GM10248 (cell line): ENCODE data around the gene CAMKK2.
A peak's percentile ranks its signal among the peaks of the same experiment; 100 is the strongest.
"Not testable (repeated sequence)": the region's sequence is repeated elsewhere in the genome, so short reads cannot be mapped to it uniquely, and the experiment has no call there.

ENCODE experiments used
- CTCF ChIA-PET: fragments of 300-600 bp; sonication (Branson Sonifier 250); formaldehyde crosslinking; extraction: SDS; loops from one replicate; lab custom pipeline; 2021; ENCODE audit warnings: antibody characterized with exemption; lab: Yijun Ruan, JAX
- POLR2A ChIA-PET: fragments of 350-650 bp; sonication (Branson Sonifier 250); formaldehyde crosslinking; extraction: SDS; loops from one replicate; lab custom pipeline; 2020; ENCODE audit warnings: antibody characterized with exemption; lab: Yijun Ruan, JAX
- DNase-seq: peaks from one replicate; pipeline ENCODE4 v3.0.0; 2012; ENCODE audit errors: extremely low spot score
- CTCF ChIP-seq: IDR thresholded peaks from 2 replicates; pipeline ENCODE4 v1.5.1; 2012; ENCODE audit warnings: mild to moderate bottlenecking, low read depth; ENCODE audit errors: extremely low read depth, missing control alignments, control extremely low read depth

Gene CAMKK2

GRCh38 chr12:121209624-121210572, 86.6 kb downstream of the CAMKK2 start, which contains the start of gene P2RX4:
Gene P2RX4, plus strand, starts transcription at chr12:121210129. Its CDS starts 36 bp downstream, at chr12:121210165.
- DNase-seq, result peak; percentile 96
- TF ChIP-seq CTCF, result peak; percentile 55
- POLR2A ChIA-PET, result interaction anchor here (0.6 kb wide), 1 partner anchor 625 kb away, joined by 3 read pairs; no protein-coding TSS in a partner anchor
- CTCF ChIA-PET, result interaction anchor here (1.2 kb wide), 1 partner anchor 13 kb away, joined by 6 read pairs; no protein-coding TSS in a partner anchor

- DNase-seq, result no peak
- ChIA-PET CTCF (interaction anchor here (1.0 kb wide), 1 partner anchor 15 kb away, joined by 3 read pairs; no protein-coding TSS in a partner anchor), POLR2A (no interaction called here)
- no peak for TF ChIP-seq CTCF
Measured at GRCh38 chr12:121209221-121209620, 87.3 kb downstream of the CAMKK2 start.

- POLR2A ChIA-PET, DNase-seq: not testable (repeated sequence)
- CTCF ChIA-PET, result interaction anchor here (1.0 kb wide), 1 partner anchor 16 kb away, joined by 3 read pairs; no protein-coding TSS in a partner anchor
Measured at GRCh38 chr12:121208571-121208970, 87.9 kb downstream of the CAMKK2 start.

GRCh38 chr12:121205491-121205890, 91.0 kb downstream of the CAMKK2 start:
- DNase-seq, result no peak
- POLR2A ChIA-PET, result no interaction called here
- CTCF ChIA-PET, result interaction anchor here (0.7 to 1.9 kb wide), 7 partner anchors 7 to 96 kb away, joined by 3 to 4 read pairs (median 3); no protein-coding TSS in a partner anchor
- TF ChIP-seq CTCF, result no peak

- ChIA-PET CTCF (interaction anchor here (1.2 kb wide), 1 partner anchor 14 kb away, joined by 3 read pairs; no protein-coding TSS in a partner anchor), POLR2A (no interaction called here)
- no peak for DNase-seq
- TF ChIP-seq CTCF, result no peak
Measured at GRCh38 chr12:121203482-121203881, 93.0 kb downstream of the CAMKK2 start.

- no peak for TF ChIP-seq CTCF
- CTCF ChIA-PET, result interaction anchor here (1.2 kb wide), 1 partner anchor 15 kb away, joined by 3 read pairs; no protein-coding TSS in a partner anchor
- POLR2A ChIA-PET, result no interaction called here
- no peak for DNase-seq
Measured at GRCh38 chr12:121202407-121203355, 93.8 kb downstream of the CAMKK2 start.

- DNase-seq, POLR2A ChIA-PET, CTCF ChIA-PET: not testable (repeated sequence)
Measured at GRCh38 chr12:121201140-121201539, 95.4 kb downstream of the CAMKK2 start.
